Dermis blood vessel endothelial cell (primary cell): Measurements from ENCODE around the gene DUSP6. TPM values are rescaled to one million over a fixed set of nuclear protein-coding genes. Genes with fewer than 3 reads are reported as not detected.

Experiments used
- total RNA-seq: library from RNA; depleted of rRNA; stranded (reverse); fragments of >200 nt; gene quantifications from 2 replicates; pipeline ENCODE4 v1.2.3, GENCODE V29; 2014

DUSP6 gene
- total RNA-seq, 1 donor from 2014 or later, result 317 TPM

Other genes with a start within 250 kb of the DUSP6 start
- gene GALNT4, start 172.3 kb upstream of the DUSP6 start, total RNA-seq, result 18.5 and 19.3 TPM in 2 replicates
- gene POC1B, start 173.5 kb upstream of the DUSP6 start, total RNA-seq, result 17.9 and 25.2 TPM in 2 replicates